NCI-H82 (cell line): Measurements from ENCODE around the gene KRT71.

Experiments used
- DNase-seq: peaks from one replicate; lab custom pipeline; 2025; lab: John Stamatoyannopoulos, UW

KRT71 gene

GRCh38 chr12:52539083-52539820 lies 13.7 kb downstream of the KRT71 start:
- no peak for DNase-seq

GRCh38 chr12:52537101-52537500 lies 15.8 kb downstream of the KRT71 start:
- no peak for DNase-seq

GRCh38 chr12:52535574-52535973 lies 17.4 kb downstream of the KRT71 start:
- no peak for DNase-seq

DNA sequence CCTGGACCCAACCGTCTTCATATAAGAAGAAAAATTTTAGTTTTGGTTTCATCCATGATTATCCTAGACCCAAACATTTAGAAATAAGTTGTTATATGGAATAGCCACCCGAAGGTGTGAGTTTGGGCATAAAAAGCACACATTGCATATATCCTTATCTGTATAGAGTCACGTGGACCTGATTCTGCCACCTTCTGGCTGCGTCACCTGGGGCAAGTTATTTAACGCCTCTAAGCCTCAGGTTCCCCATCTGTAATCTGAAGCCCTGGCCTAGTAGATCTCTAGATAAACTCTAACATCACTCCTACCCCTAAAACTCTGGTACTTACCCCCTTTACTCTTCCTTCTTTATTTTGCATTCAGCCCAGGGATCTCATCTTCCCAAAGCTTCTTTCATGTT lies 18.5 kb downstream of the KRT71 start:
- no peak for DNase-seq

DNA sequence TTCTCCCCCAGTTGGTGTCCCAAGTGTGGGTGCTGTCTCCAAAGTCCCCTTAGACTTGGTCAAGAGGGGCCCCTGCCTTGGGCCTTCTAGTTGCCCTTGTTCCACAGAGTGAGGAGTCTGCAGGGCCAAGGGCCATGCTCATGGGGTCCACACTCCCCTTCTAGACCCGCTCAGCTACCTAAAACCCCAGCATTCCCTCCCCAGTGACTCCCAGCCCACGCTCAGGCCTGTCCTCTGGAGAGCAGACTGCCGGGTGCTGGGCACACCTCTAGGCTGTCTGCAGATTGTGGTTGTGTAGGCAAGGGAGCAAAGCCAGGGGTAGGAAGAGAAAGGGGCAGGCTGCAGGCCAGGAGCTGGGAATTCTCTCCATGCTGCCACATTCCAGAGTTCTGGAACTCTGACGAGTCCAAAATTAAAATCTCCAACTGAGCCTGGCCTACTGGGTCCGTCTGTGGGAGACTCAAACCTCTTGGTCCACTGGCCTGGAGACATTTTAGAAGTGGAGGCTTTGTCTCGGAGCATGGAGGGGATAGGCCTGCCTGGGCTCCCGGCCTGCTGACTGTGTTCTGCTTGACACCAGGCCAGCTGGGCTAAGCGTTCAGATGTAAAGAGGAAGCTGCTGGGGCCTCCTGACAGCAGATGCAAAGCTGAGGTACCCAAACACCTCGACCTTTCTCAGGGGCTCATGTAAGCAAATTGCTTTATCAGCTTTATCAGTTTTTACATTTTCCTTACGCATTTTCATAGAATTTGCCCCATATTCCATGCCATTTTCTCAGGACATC lies 19.1 kb downstream of the KRT71 start:
- DNase-seq = no peak

- DNase-seq = no peak
Observed at GRCh38 chr12:52532636-52533035, 20.3 kb downstream of the KRT71 start.

GRCh38 chr12:52531566-52532300 lies 21.2 kb downstream of the KRT71 start:
- no peak for DNase-seq

GRCh38 chr12:52530905-52531304 lies 22.0 kb downstream of the KRT71 start:
- no peak for DNase-seq

GRCh38 chr12:52530366-52530765 lies 22.6 kb downstream of the KRT71 start:
- no peak for DNase-seq

GRCh38 chr12:52529846-52530245 lies 23.1 kb downstream of the KRT71 start:
- DNase-seq = no peak

DNA sequence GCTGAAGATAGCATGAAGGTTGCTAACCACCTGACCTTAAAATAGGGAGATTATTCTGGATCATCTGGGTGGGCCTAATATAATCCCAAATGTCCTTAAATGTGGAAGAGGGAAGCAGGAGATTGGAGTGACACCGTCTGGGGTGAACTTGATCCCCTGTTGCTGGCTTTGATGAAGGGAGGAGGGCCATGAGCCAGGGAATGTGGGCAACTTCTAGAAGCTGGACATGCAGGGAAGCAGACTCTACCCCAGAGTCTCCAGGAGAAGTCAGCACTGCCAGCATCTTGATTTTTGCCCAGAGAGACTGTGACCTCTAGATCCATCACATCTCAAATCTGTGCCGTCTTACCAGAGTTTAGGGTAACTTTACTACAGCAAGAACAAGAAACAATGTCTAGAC lies 23.5 kb downstream of the KRT71 start:
- DNase-seq = no peak

GRCh38 chr12:52528641-52529143 lies 24.3 kb downstream of the KRT71 start:
- DNase-seq = no peak

GRCh38 chr12:52527121-52527800 lies 25.7 kb downstream of the KRT71 start:
- DNase-seq = no peak

DNA sequence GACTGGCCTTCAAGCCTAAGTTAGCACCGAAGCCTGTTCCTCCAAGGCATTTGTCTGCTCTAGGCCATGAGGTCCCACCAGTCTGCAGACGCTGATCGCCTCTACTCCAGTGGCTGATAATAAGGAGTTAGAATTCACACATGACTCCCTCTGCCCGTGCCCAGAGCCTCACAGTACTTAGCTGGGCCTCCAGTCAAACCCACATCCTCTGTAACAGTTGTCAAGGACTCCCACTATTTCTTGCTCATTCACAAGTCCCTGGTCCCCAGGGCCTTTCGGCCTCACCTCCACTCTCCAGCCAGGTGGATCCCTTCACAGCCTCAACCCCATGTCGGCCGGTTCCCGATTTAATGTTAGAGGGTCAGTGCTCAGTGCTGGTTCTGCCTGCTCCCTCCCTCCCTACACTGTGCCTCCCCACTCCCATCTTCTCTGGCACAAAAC lies 26.4 kb downstream of the KRT71 start:
- no peak for DNase-seq

- DNase-seq = no peak
Observed at GRCh38 chr12:52525661-52526499, 27.1 kb downstream of the KRT71 start.

DNA sequence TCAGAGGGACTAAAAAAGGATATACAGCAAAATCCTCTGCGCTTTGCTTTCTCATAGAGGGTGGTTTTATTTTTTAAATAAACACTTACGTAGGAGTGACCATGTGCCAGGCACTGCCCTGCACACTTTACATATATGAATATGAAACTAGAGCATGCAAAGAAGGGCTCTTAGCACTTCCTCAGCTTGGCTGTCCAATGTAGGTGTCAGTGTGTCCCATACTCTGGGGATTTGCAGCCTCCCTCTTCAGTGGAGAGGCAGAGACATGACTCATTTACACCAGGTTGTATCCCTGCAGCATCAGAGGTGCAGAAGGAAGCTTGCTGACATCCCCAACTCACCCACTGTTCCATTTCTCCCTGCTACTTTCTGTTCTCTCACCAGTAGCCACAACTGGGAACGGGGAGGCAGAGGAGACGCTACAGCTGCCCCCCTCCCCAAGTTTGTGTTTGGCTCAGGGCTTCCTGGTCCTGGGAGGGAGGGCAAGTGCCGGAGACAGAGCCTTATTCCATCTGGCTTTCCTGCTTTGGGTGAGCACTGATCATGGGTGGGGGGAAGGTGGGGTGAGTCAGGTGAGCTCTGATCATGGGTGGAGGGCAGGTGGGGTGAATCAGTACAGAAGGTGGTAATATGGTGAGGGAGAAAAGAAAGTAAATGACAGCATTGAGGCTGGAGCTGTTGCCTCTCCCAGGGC lies 27.9 kb downstream of the KRT71 start:
- no peak for DNase-seq

DNA sequence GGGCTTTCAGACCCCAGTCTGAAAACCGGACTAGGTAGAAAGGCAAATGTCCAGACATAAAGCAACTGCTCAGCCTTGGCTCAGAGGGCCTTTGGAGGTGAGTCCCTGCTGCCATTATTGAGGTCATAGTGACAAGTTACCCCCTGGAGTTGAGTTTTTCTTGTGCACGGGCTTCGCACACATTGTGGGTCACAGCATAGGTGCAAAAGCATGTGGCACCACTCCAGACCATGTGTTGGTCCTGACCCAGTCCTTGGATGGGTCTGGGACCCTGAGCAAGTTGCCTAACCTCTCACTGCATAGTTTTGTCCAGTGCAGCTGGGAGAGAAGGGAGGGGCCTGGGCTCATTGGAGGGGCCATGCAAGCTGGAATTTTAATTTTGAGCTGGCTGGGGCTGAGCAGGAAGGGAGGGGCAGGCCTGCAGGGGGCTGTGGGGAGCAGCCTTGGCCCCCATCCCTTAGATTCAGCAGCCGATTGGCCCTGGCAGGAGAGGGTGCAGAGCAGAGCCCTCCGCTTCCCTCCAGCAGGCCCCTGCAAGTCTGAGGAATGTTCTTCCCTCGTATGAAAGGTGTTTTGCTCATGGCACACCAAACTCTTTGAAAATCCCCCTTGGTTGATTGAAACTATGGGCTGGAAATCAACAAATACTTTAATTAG lies 28.6 kb downstream of the KRT71 start:
- no peak for DNase-seq

DNA sequence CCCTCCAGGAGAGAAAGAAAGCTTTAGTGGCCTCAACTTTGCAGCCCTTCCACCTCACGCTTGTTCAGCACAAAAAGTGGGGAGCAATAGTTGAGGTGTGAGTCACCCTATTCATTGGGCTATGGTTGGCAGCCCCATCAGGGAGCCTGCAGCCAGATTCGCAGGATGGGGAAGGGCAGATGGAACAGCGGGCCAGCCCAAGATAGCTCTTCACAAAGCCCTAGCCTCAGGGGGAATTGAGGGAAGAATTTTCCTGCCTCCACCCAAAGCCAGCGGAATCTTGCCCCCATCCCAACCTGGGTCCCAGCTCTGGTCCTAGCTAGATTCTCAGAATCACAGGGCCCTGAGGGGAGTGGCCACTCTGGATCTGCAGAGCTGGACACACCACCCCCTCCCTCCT lies 29.1 kb downstream of the KRT71 start:
- no peak for DNase-seq

DNA sequence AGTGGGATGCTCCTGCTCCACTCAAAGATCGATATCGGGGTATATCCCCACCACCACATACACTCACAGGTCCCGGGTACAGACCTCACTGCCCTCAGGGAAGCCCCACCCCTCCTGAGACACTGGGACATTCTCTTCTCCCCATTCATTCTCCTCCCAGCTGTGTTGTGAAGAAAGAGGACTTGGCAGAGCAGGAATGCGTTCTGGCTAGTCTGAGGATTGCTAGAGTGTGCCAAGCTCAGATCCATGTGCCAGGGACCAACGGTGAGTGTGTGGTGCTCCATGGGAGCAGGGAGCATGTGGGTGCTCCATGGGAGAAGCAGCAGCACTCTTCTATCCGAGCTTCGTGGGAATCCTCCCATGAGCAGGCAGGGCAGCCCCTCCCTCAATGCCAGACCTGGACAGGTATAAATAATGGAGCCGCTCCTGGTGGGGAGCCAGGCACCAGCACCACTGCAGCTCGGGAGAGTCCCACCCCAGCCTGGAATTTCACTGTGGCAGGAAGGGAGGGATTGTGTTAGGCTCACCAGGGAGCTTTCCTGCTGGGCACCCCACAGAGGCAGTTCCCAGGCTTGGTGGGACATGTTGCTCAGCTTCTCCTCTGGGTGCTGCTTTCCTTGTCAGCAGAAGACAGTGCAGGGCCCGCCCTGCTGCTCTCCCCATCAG lies 30.5 kb downstream of the KRT71 start:
- no peak for DNase-seq
